GM06990 (cell line): Measurements from ENCODE around the gene TMEM258.

Experiments used
- DNase-seq: peaks from one replicate; pipeline ENCODE4 v3.0.0-alpha.2; 2011; ENCODE audit not compliant: insufficient read length; ENCODE audit errors: extremely low read depth
- H3K27me3 ChIP-seq: replicated peaks from 2 replicates; pipeline ENCODE4 v1.6.0; 2011; ENCODE audit warnings: low read length; ENCODE audit not compliant: control insufficient read depth, insufficient read depth
- H3K36me3 ChIP-seq: 2 replicates; pipeline ENCODE4 v1.5.1; 2011; ENCODE audit warnings: low read length; ENCODE audit not compliant: control insufficient read depth, insufficient read depth
- H3K4me3 ChIP-seq: replicated peaks from 2 replicates; pipeline ENCODE4 v1.5.1; 2011; ENCODE audit warnings: low read depth, mild to moderate bottlenecking, control low read depth, low read length
- CTCF ChIP-seq: IDR thresholded peaks from 2 replicates; pipeline ENCODE4 v1.5.1; 2011; ENCODE audit warnings: low read length, control low read depth, mild to moderate bottlenecking, inconsistent platforms; ENCODE audit not compliant: insufficient read depth, poor library complexity, severe bottlenecking

Gene TMEM258

GRCh38 chr11:61779666-61780525 lies 12.5 kb downstream of the TMEM258 start:
- no peaks in the 10 kb centered on the region; the same call in none of the 2 replicates for H3K36me3 ChIP-seq
- TF ChIP-seq CTCF: no peak
- no peak for DNase-seq
- H3K27me3 ChIP-seq: no peaks in the 10 kb centered on the region
- no peak overlapping the region for H3K4me3 ChIP-seq

GRCh38 chr11:61778920-61779650 lies 13.3 kb downstream of the TMEM258 start:
- TF ChIP-seq CTCF: no peak

GRCh38 chr11:61778357-61778886 lies 14.0 kb downstream of the TMEM258 start:
- Histone ChIP-seq H3K4me3 (no peak overlapping the region), H3K27me3 (no peaks in the 10 kb centered on the region), H3K36me3 (no peaks in the 10 kb centered on the region; the same call in 1 of the 2 replicates)
- DNase-seq: no peak
- TF ChIP-seq CTCF: no peak

More at GRCh38 chr11:61778920-61779650, 13.3 kb downstream of the TMEM258 start:
- H3K4me3 ChIP-seq: no peak overlapping the region
- H3K36me3 ChIP-seq: no peaks in the 10 kb centered on the region; the same call in 1 of the 2 replicates
- no peaks in the 10 kb centered on the region for H3K27me3 ChIP-seq
- DNase-seq: no peak

GRCh38 chr11:61777234-61778090 lies 14.9 kb downstream of the TMEM258 start:
- H3K4me3 ChIP-seq: no peak overlapping the region
- H3K36me3 ChIP-seq: no peaks in the 10 kb centered on the region; the same call in 1 of the 2 replicates
- no peak for TF ChIP-seq CTCF
- DNase-seq: no peak
- H3K27me3 ChIP-seq: no peaks in the 10 kb centered on the region

GRCh38 chr11:61776561-61777075 lies 15.8 kb downstream of the TMEM258 start:
- no peak overlapping the region for H3K4me3 ChIP-seq
- no peaks in the 10 kb centered on the region for H3K27me3 ChIP-seq
- no peak for DNase-seq
- H3K36me3 ChIP-seq: no peaks in the 10 kb centered on the region
- TF ChIP-seq CTCF: peak; percentile 94
